Measurements from ENCODE around the gene ARPC5.

The ARPC5 gene

DNA sequence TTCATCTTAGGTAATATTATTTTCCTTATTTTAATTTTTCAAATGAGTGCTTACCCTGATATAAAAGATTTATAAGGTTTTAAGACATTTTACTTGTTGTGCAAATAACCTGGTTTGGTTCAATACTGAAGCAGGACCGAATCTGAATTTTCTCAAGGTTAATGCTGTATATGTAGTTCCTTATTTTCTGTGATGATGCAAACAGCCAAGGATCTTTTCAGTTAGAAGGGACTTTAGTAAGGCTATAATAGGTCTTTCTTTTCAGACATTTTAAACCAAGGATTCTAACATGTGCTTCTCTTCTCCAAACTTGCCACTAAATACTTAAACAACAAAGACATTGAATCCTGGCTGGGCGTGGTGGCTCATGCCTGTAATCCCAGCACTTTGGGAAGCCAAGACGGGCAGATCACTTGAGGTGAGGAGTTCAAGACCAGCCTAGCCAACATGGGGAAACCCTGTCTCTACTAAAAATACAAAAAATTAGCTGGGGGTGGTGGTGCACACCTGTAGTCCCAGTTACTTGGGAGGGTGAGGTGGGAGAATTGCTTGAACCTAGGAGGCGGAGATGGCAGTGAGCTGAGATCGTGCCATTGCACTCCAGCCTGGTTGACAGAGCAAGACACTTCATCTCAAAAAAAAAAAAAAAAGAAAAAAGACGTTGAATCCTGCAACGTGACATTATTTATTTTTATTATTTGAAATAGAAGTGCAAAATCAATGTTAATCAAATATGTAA, 3.2 kb upstream of the ARPC5 start:
- Histone ChIP-seq H3K27me3 (ENCODE audit: insufficient read depth, low read length) (no peaks in the 10 kb centered on the region), H3K4me2 (ENCODE audit: low read length) (no peak overlapping the region), H3F3A (ENCODE audit: insufficient read depth, low read length) (peaks cover 3% of the 10 kb centered on the region; the same call in 1 of the 2 replicates), H3K9ac (ENCODE audit: low read length) (no peak overlapping the region), H2AFZ (ENCODE audit: low read length) (no peak overlapping the region), H3K9me3 (ENCODE audit: low read length) (no peaks in the 10 kb centered on the region), H3K79me2 (ENCODE audit: insufficient read depth, low read length) (peaks cover 13% of the 10 kb centered on the region), H4K20me1 (ENCODE audit: insufficient read depth, low read length) (no peaks in the 10 kb centered on the region), H3K27ac (ENCODE audit: low read depth, low read length, poor library complexity, severe bottlenecking) (no peak overlapping the region), H3K36me3 (ENCODE audit: insufficient read depth, low read length) (no peaks in the 10 kb centered on the region), H3K4me3 (ENCODE audit: low read depth, low read length, poor library complexity, severe bottlenecking) (no peak overlapping the region), H3K9me2 (ENCODE audit: low read depth, low read length) (no peaks in the 10 kb centered on the region), H3K4me1 (ENCODE audit: insufficient read depth, low read length, severe bottlenecking) (peaks cover 12% of the 10 kb centered on the region)
- TF ChIP-seq EZH2 (IDR thresholded peaks at IDR 0.05; ENCODE audit: borderline replicate concordance, low read length): no peak
- TF ChIP-seq, protein P1, sequence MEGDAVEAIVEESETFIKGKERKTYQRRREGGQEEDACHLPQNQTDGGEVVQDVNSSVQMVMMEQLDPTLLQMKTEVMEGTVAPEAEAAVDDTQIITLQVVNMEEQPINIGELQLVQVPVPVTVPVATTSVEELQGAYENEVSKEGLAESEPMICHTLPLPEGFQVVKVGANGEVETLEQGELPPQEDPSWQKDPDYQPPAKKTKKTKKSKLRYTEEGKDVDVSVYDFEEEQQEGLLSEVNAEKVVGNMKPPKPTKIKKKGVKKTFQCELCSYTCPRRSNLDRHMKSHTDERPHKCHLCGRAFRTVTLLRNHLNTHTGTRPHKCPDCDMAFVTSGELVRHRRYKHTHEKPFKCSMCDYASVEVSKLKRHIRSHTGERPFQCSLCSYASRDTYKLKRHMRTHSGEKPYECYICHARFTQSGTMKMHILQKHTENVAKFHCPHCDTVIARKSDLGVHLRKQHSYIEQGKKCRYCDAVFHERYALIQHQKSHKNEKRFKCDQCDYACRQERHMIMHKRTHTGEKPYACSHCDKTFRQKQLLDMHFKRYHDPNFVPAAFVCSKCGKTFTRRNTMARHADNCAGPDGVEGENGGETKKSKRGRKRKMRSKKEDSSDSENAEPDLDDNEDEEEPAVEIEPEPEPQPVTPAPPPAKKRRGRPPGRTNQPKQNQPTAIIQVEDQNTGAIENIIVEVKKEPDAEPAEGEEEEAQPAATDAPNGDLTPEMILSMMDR (IDR thresholded peaks at IDR 0.05; ENCODE audit: low read length): no peak

DNA sequence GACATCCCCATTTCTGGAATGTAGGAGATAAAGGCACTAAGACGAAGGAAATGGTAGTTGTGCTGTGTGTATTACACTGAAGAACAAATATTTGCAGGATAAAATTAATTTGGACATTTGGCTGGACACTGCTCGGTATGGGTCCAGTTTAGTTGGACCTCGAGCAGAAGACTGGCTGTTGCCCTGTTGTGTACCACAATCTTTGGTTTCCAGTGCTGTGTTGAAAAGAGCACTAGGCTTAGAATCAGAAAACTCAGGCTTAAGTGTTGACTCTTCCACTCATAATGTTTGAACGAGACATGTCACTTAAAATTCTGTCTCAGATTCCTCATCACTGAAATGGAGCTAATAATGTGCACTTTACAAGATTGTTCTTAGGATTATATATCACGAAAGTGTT, 1.2 kb upstream of the ARPC5 start:
- H4K20me1 ChIP-seq (ENCODE audit: insufficient read depth, low read length): no peaks in the 10 kb centered on the region

GRCh38 chr1:183636334-183636682, 725 bp upstream of the ARPC5 start:
- Histone ChIP-seq H3K4me1 (ENCODE audit: insufficient read depth, low read length, severe bottlenecking) (peaks cover 33% of the 10 kb centered on the region), H3K9ac (ENCODE audit: low read length) (peak overlapping the region; percentile 34; the same call in 1 of the 2 replicates), H2AFZ (ENCODE audit: low read length) (peak overlapping the region; percentile 35; the same call in 1 of the 2 replicates), H3K9me3 (ENCODE audit: low read length) (no peaks in the 10 kb centered on the region), H3K27ac (ENCODE audit: low read depth, low read length, poor library complexity, severe bottlenecking) (no peak overlapping the region), H3K4me2 (ENCODE audit: low read length) (peak overlapping the region; percentile 76), H3K36me3 (ENCODE audit: insufficient read depth, low read length) (peaks cover 16% of the 10 kb centered on the region; the same call in 1 of the 2 replicates), H3K9me2 (ENCODE audit: low read depth, low read length) (no peaks in the 10 kb centered on the region), H3F3A (ENCODE audit: insufficient read depth, low read length) (peaks cover 3% of the 10 kb centered on the region; the same call in 1 of the 2 replicates), H3K27me3 (ENCODE audit: insufficient read depth, low read length) (no peaks in the 10 kb centered on the region), H3K79me2 (ENCODE audit: insufficient read depth, low read length) (peaks cover 31% of the 10 kb centered on the region), H3K4me3 (ENCODE audit: low read depth, low read length, poor library complexity, severe bottlenecking) (peak overlapping the region; percentile 89), H4K20me1 (ENCODE audit: insufficient read depth, low read length) (no peaks in the 10 kb centered on the region)
- TF ChIP-seq, protein P1 (IDR thresholded peaks at IDR 0.05; ENCODE audit: low read length): no peak
- no peak for TF ChIP-seq EZH2 (IDR thresholded peaks at IDR 0.05; ENCODE audit: borderline replicate concordance, low read length)

More for the DNA sequence above, 1.2 kb upstream of the ARPC5 start:
- Histone ChIP-seq H3K79me2 (ENCODE audit: insufficient read depth, low read length) (peaks cover 31% of the 10 kb centered on the region), H3K9ac (ENCODE audit: low read length) (no peak overlapping the region), H3K9me2 (ENCODE audit: low read depth, low read length) (no peaks in the 10 kb centered on the region), H3K4me1 (ENCODE audit: insufficient read depth, low read length, severe bottlenecking) (peaks cover 32% of the 10 kb centered on the region), H3K4me2 (ENCODE audit: low read length) (0 out of 2 replicates have a peak overlapping the region, but pooled peaks have one; percentile 76), H3K9me3 (ENCODE audit: low read length) (no peaks in the 10 kb centered on the region), H3K36me3 (ENCODE audit: insufficient read depth, low read length) (peaks cover 14% of the 10 kb centered on the region; the same call in 1 of the 2 replicates), H3K4me3 (ENCODE audit: low read depth, low read length, poor library complexity, severe bottlenecking) (no peak overlapping the region), H3F3A (ENCODE audit: insufficient read depth, low read length) (peaks cover 3% of the 10 kb centered on the region; the same call in 1 of the 2 replicates), H2AFZ (ENCODE audit: low read length) (no peak overlapping the region), H3K27ac (ENCODE audit: low read depth, low read length, poor library complexity, severe bottlenecking) (no peak overlapping the region), H3K27me3 (ENCODE audit: insufficient read depth, low read length) (no peaks in the 10 kb centered on the region)
- TF ChIP-seq, protein P1 (IDR thresholded peaks at IDR 0.05; ENCODE audit: low read length): no peak
- TF ChIP-seq EZH2 (IDR thresholded peaks at IDR 0.05; ENCODE audit: borderline replicate concordance, low read length): no peak

Measured in OCI-LY1 (cell line).